BLaER1 treated with 17β-estradiol and CSF1 and Interleukin-3, amounts not matched to agents 10 nM and 100 nM (cell line): ENCODE measurements around the gene MAPKAPK2.

ENCODE experiments used
- H3K27ac ChIP-seq, 11 experiments: shearing (Covaris generic); formaldehyde crosslinking; 2 replicates each; pipeline ENCODE4 v1.8.1; 2022
- H3K27me3 ChIP-seq, 11 experiments: shearing (Covaris generic); formaldehyde crosslinking; 2 replicates each; pipeline ENCODE4 v1.8.1; 2022
- H3K36me3 ChIP-seq, 11 experiments: shearing (Covaris generic); formaldehyde crosslinking; 2 replicates each; pipeline ENCODE4 v1.8.1; 2022
- H3K4me1 ChIP-seq, 10 experiments: shearing (Covaris generic); formaldehyde crosslinking; 2 replicates each; pipeline ENCODE4 v1.8.1; 2022
- H3K4me2 ChIP-seq, 11 experiments: shearing (Covaris generic); formaldehyde crosslinking; 2 replicates each; pipeline ENCODE4 v1.8.1; 2022
- H3K4me3 ChIP-seq, 10 experiments: shearing (Covaris generic); formaldehyde crosslinking; 2 replicates each; pipeline ENCODE4 v1.8.1; 2022
- H3K9ac ChIP-seq, 11 experiments: shearing (Covaris generic); formaldehyde crosslinking; 2 replicates each; pipeline ENCODE4 v1.8.1; 2022
- H3K9me3 ChIP-seq, 11 experiments: shearing (Covaris generic); formaldehyde crosslinking; replicated peaks in 1 of 11; 2 replicates each; pipeline ENCODE4 v1.8.1; 2022
- H4K20me1 ChIP-seq, 11 experiments: shearing (Covaris generic); formaldehyde crosslinking; 2 replicates each; pipeline ENCODE4 v1.8.1; 2022
- Cebpa-rat ChIP-seq, 11 experiments: shearing (Covaris generic); IDR thresholded peaks; 2 replicates each; pipeline ENCODE4 v1.8.1; 2022

MAPKAPK2 gene

DNA sequence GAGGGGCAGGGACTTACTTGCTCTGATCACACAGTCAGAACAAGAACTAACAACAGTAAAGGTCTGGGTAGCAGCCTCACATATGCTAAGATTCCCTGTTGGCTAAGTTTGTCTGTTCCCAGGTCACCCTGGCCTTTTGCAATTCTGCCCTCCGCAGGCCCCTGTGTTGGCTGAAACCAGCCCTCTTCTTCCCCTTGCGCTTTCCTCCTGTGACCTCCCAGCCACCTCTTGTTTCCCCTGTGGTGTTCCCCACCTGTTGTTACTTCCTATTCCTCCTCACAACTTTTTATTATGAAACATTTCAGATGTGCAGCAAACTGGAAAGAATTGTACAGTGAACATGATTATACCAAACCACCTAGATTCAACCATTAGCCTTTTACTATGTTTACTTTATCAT, 23.4 kb downstream of the MAPKAPK2 start:
- H3K4me1 ChIP-seq = peaks cover 96 to 100% (median 100%) of the 10 kb centered on the region in 10 experiments
- TF ChIP-seq Cebpa-rat (IDR thresholded peaks at IDR 0.05) = peak in 7 of 11 experiments; percentile 10 to 84 (median 70); a peak in 12 of 22 replicates
- peak overlapping the region in 10 of 11 experiments; percentile 2 to 81 (median 70); a peak in 17 of 22 replicates for H3K9ac ChIP-seq
- no peaks in the 10 kb centered on the region for H3K9me3 ChIP-seq
- peak overlapping the region in 7 of 10 experiments; percentile 8 to 46 (median 42); a peak in 9 of 20 replicates for H3K4me3 ChIP-seq
- no peaks in the 10 kb centered on the region for H3K27me3 ChIP-seq
- peaks cover 41 to 100% (median 83%) of the 10 kb centered on the region in 11 experiments; a peak in 19 of 22 replicates for H4K20me1 ChIP-seq
- peak overlapping the region in 9 of 11 experiments; percentile 55 to 92 (median 84); a peak in 18 of 22 replicates for H3K27ac ChIP-seq
- H3K36me3 ChIP-seq = peaks cover 0 to 21% (median 10%) of the 10 kb centered on the region in 11 experiments; a peak in 7 of 22 replicates
- peak overlapping the region; percentile 82 to 98 (median 97) for H3K4me2 ChIP-seq

- no peak for TF ChIP-seq Cebpa-rat (IDR thresholded peaks at IDR 0.05)
- H3K9me3 ChIP-seq = no peaks in the 10 kb centered on the region
- no peaks in the 10 kb centered on the region for H3K27me3 ChIP-seq
- H3K27ac ChIP-seq = peak overlapping the region in 9 of 11 experiments; percentile 4 to 92 (median 84); a peak in 17 of 22 replicates
- peak overlapping the region in 6 of 11 experiments; percentile 69 to 81 (median 76); a peak in 12 of 22 replicates for H3K9ac ChIP-seq
- no peak overlapping the region for H3K4me3 ChIP-seq
- H3K4me2 ChIP-seq = peak overlapping the region; percentile 82 to 98 (median 97); a peak in 21 of 22 replicates
- H4K20me1 ChIP-seq = peaks cover 39 to 100% (median 83%) of the 10 kb centered on the region in 11 experiments; a peak in 19 of 22 replicates
- H3K4me1 ChIP-seq = peaks cover 96 to 100% (median 100%) of the 10 kb centered on the region in 10 experiments
- peaks cover 0 to 21% (median 10%) of the 10 kb centered on the region in 11 experiments; a peak in 7 of 22 replicates for H3K36me3 ChIP-seq
These were observed 24.2 kb downstream of the MAPKAPK2 start for GRCh38 chr1:206708882-206709281.

- Histone ChIP-seq H4K20me1 (peaks cover 39 to 100% (median 83%) of the 10 kb centered on the region in 11 experiments; a peak in 19 of 22 replicates), H3K4me2 (peak overlapping the region; percentile 82 to 98 (median 97); a peak in 21 of 22 replicates), H3K27ac (peak overlapping the region in 9 of 11 experiments; percentile 4 to 92 (median 84); a peak in 17 of 22 replicates), H3K9me3 (no peaks in the 10 kb centered on the region), H3K36me3 (peaks cover 0 to 21% (median 10%) of the 10 kb centered on the region in 11 experiments; a peak in 7 of 22 replicates), H3K9ac (peak overlapping the region in 6 of 11 experiments; percentile 69 to 81 (median 76); a peak in 12 of 22 replicates), H3K4me3 (no peak overlapping the region), H3K4me1 (peaks cover 96 to 100% (median 100%) of the 10 kb centered on the region in 10 experiments), H3K27me3 (no peaks in the 10 kb centered on the region)
- TF ChIP-seq Cebpa-rat (IDR thresholded peaks at IDR 0.05) = no peak
These were observed 24.6 kb downstream of the MAPKAPK2 start for GRCh38 chr1:206709322-206709721.

GRCh38 chr1:206709772-206710459, 25.2 kb downstream of the MAPKAPK2 start:
- Histone ChIP-seq H3K27ac (peak overlapping the region in 9 of 11 experiments; percentile 1 to 92 (median 84); a peak in 16 of 22 replicates), H3K27me3 (no peaks in the 10 kb centered on the region), H3K9me3 (no peaks in the 10 kb centered on the region), H3K4me2 (peak overlapping the region; percentile 34 to 98 (median 97); a peak in 21 of 22 replicates), H3K4me3 (peak overlapping the region in 1 of 10 experiments; percentile 18; a peak in 3 of 20 replicates), H3K36me3 (peaks cover 0 to 21% (median 9%) of the 10 kb centered on the region in 11 experiments; a peak in 7 of 22 replicates), H3K9ac (peak overlapping the region in 7 of 11 experiments; percentile 15 to 81 (median 75); a peak in 11 of 22 replicates), H4K20me1 (peaks cover 39 to 100% (median 83%) of the 10 kb centered on the region in 11 experiments; a peak in 19 of 22 replicates), H3K4me1 (peaks cover 96 to 100% (median 100%) of the 10 kb centered on the region in 10 experiments)
- no peak for TF ChIP-seq Cebpa-rat (IDR thresholded peaks at IDR 0.05)

DNA sequence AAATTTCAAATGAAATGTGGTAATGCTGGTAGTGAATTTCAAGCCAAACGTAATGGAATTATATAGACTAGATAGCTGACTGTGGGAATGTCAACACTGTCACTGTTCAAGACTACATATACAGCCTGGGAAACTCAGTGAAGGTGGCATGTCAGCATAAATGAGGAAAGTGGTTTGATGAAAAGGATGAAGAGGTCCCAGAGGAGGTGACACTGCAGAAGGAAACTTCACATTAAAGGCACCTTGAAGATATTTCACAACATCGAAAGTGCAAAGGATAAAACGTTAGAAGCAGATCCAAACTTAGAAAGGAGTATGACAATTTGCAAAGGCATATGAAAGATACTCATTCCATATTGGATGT, 25.7 kb downstream of the MAPKAPK2 start:
- Histone ChIP-seq H3K4me1 (peaks cover 96 to 100% (median 100%) of the 10 kb centered on the region in 10 experiments), H3K27ac (peak overlapping the region in 9 of 11 experiments; percentile 1 to 92 (median 84); a peak in 16 of 22 replicates)
- peak in 5 of 11 experiments; percentile 27 to 79 (median 44); a peak in 4 of 22 replicates for TF ChIP-seq Cebpa-rat (IDR thresholded peaks at IDR 0.05)

GRCh38 chr1:206713070-206713469, 28.4 kb downstream of the MAPKAPK2 start:
- no peaks in the 10 kb centered on the region for H3K9me3 ChIP-seq
- peak overlapping the region; percentile 65 to 98 (median 97) for H3K4me2 ChIP-seq
- H3K36me3 ChIP-seq = peaks cover 0 to 26% (median 10%) of the 10 kb centered on the region in 11 experiments; a peak in 7 of 22 replicates
- H4K20me1 ChIP-seq = peaks cover 41 to 100% (median 81%) of the 10 kb centered on the region in 11 experiments; a peak in 20 of 22 replicates
- TF ChIP-seq Cebpa-rat (IDR thresholded peaks at IDR 0.05) = no peak
- peaks cover 94 to 100% (median 99%) of the 10 kb centered on the region in 10 experiments for H3K4me1 ChIP-seq
- H3K9ac ChIP-seq = peak overlapping the region in 7 of 11 experiments; percentile 2 to 59 (median 42); a peak in 9 of 22 replicates
- H3K4me3 ChIP-seq = no peak overlapping the region
- peak overlapping the region in 9 of 11 experiments; percentile 29 to 92 (median 84); a peak in 17 of 22 replicates for H3K27ac ChIP-seq
- H3K27me3 ChIP-seq = no peaks in the 10 kb centered on the region

More for the DNA sequence above, 25.7 kb downstream of the MAPKAPK2 start:
- no peaks in the 10 kb centered on the region for H3K9me3 ChIP-seq
- H3K27me3 ChIP-seq = no peaks in the 10 kb centered on the region
- H3K9ac ChIP-seq = peak overlapping the region in 7 of 11 experiments; percentile 15 to 81 (median 75); a peak in 12 of 22 replicates
- peak overlapping the region in 2 of 10 experiments; percentile 11 to 18; a peak in 4 of 20 replicates for H3K4me3 ChIP-seq
- H3K36me3 ChIP-seq = peaks cover 0 to 21% (median 7%) of the 10 kb centered on the region in 11 experiments; a peak in 7 of 22 replicates
- H3K4me2 ChIP-seq = peak overlapping the region in 10 of 11 experiments; percentile 82 to 98 (median 98); a peak in 21 of 22 replicates
- H4K20me1 ChIP-seq = peaks cover 39 to 100% (median 83%) of the 10 kb centered on the region in 11 experiments; a peak in 19 of 22 replicates

GRCh38 chr1:206713910-206714312, 29.2 kb downstream of the MAPKAPK2 start:
- Histone ChIP-seq H3K27me3 (no peaks in the 10 kb centered on the region), H4K20me1 (peaks cover 39 to 100% (median 81%) of the 10 kb centered on the region in 11 experiments; a peak in 20 of 22 replicates), H3K4me3 (no peak overlapping the region), H3K9me3 (no peaks in the 10 kb centered on the region), H3K27ac (peak overlapping the region in 9 of 11 experiments; percentile 51 to 92 (median 84); a peak in 17 of 22 replicates), H3K4me1 (peaks cover 86 to 100% (median 97%) of the 10 kb centered on the region in 10 experiments), H3K9ac (peak overlapping the region in 8 of 11 experiments; percentile 2 to 59 (median 40); a peak in 14 of 22 replicates), H3K4me2 (peak overlapping the region; percentile 65 to 98 (median 97)), H3K36me3 (peaks cover 0 to 26% (median 10%) of the 10 kb centered on the region in 11 experiments; a peak in 7 of 22 replicates)
- no peak for TF ChIP-seq Cebpa-rat (IDR thresholded peaks at IDR 0.05)
